Breast epithelium (tissue), 4 donors: ENCODE results near the gene KDSR. TPM values are rescaled to one million over a fixed set of nuclear protein-coding genes. Genes with fewer than 3 reads are reported as not detected.

Experiments
- DNase-seq, 2 donors: peaks; one replicate each; pipeline ENCODE4 v3.0.0-alpha.2; 2019; ENCODE audit warnings: low spot score in 2 of 2
- H3K27ac ChIP-seq, 2 donors: fragments of 200-600 bp; sonication (generic) in 1 of 2; one replicate each; pipeline ENCODE4 v1.5.1; 2016 to 2019; ENCODE audit warnings: mild to moderate bottlenecking in 1 of 2
- H3K27me3 ChIP-seq, 2 donors: fragments of 200-600 bp; sonication (generic) in 1 of 2; one replicate each; pipeline versions ENCODE4 v1.5.1 to v1.6.0; 2017 to 2019; ENCODE audit warnings: control low read depth in 1 of 2, mild to moderate bottlenecking in 1 of 2
- H3K36me3 ChIP-seq: fragments of 200-600 bp; one replicate; pipeline ENCODE4 v1.5.1; 2019
- H3K4me1 ChIP-seq, 2 donors: fragments of 200-600 bp; sonication (generic); one replicate each; pipeline ENCODE4 v1.5.1; 2016 to 2019; ENCODE audit warnings: control low read depth in 1 of 2
- H3K4me3 ChIP-seq, 3 donors: fragments of 200-600 bp; sonication (generic); 1 replicate in 2 of 3; 2 replicates in 1 of 3; pipeline ENCODE4 v1.5.1; 2016 to 2019; ENCODE audit warnings: mild to moderate bottlenecking in 3 of 3, moderate library complexity in 2 of 3
- H3K9me3 ChIP-seq, 2 donors: fragments of 200-600 bp; sonication (generic) in 1 of 2; one replicate each; pipeline ENCODE4 v1.5.1; 2016 to 2019; ENCODE audit warnings: control low read depth in 1 of 2
- CTCF ChIP-seq, 3 donors: fragments of 450-650 bp; IDR thresholded peaks; one replicate each; pipeline ENCODE4 v1.5.1; 2016 to 2017; ENCODE audit warnings: antibody characterized with exemption in 3 of 3, mild to moderate bottlenecking in 3 of 3, moderate library complexity in 3 of 3
- POLR2A ChIP-seq: fragments of 450-650 bp; IDR thresholded peaks from one replicate; pipeline ENCODE4 v1.6.1; 2016; ENCODE audit warnings: antibody characterized with exemption, mild to moderate bottlenecking, moderate library complexity
- POLR2AphosphoS5 ChIP-seq, 3 donors: sonication (generic); formaldehyde crosslinking; IDR thresholded peaks; one replicate each; pipeline ENCODE4 v1.6.1; 2017; ENCODE audit warnings: antibody characterized with exemption in 3 of 3
- intact Hi-C: fragments of 100-400 bp; cut with DNase I; formaldehyde crosslinking; loops from one replicate; pipeline ENCODE4 v1.15.1; 2023; ENCODE audit warnings: low total_unique reads
- total RNA-seq, 3 donors: library from RNA; depleted of rRNA; stranded (reverse); fragments of >200 nt; gene quantifications; one replicate each; pipeline ENCODE4 v1.1.0, GENCODE V29; 2016

Gene KDSR
- total RNA-seq, 3 donors from 2014 or later, result 41.6 to 53.0 (median 48.9) TPM

DNA sequence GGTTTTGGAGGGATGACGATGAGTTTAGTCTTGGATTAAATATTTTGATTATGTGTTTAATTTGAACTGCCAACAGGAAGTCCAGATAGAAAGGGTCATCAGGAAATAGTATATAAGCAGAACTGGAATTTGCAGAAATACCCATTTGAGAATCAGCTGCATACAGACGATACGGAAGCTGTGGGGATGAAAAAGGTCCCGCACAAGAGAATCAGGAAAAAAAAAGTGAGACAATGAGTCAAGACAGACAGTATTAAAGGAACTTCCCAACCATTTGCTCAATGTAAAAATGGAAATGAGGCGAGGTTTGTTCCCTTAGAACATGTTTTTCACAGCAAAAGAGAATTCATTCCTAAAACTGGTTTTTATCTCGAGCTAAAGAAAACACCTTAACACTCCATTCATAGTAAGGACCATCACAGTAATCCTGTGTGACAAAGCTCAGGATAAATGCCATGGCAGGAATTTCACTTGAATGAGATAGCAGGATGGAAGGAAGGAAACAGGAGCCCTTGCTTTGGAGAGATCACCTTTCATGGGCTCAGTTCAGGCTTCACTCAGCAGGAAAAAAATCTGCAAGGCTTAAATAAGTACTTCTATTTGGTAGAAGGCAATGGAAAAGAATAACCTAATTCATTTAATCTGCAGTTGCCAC lies 76.7 kb downstream of the KDSR start:
- Histone ChIP-seq H3K27ac (peak overlapping the region in 1 of 2 donors; percentile 55), H3K9me3 (no peaks in the 10 kb centered on the region), H3K4me3 (no peak overlapping the region), H3K36me3 (no peaks in the 10 kb centered on the region), H3K27me3 (no peaks in the 10 kb centered on the region), H3K4me1 (peaks cover 5 to 6% of the 10 kb centered on the region in 2 donors)
- intact Hi-C loops, result no loop called here
- no peak for DNase-seq
- TF ChIP-seq POLR2A (no peak), CTCF (IDR thresholded peaks at IDR 0.05) (no peak), POLR2AphosphoS5 (IDR thresholded peaks at IDR 0.05) (no peak)

DNA sequence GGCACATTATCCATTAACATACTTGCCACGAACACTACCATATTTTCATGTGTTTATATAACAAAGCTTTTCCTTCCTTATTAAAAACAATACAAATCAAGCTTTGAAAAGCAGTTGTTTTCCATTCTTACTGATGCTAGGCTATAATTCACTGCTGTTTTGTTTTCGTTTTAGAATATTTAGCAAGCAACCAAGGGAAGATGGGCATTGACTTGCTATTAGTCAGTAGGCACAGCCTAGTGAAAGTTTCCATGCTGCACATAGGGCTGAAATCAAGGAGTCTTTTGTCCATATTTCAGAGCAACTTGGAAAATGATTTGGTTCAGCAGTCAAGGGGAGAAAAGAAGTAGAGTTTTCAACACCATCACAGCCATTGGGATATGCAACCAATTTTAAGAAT lies 78.7 kb downstream of the KDSR start:
- TF ChIP-seq POLR2A, result no peak
- no peak for TF ChIP-seq CTCF (IDR thresholded peaks at IDR 0.05)
- TF ChIP-seq POLR2AphosphoS5 (IDR thresholded peaks at IDR 0.05), result no peak
- H3K27ac ChIP-seq, result no peak overlapping the region
- H3K27me3 ChIP-seq, result no peaks in the 10 kb centered on the region
- H3K9me3 ChIP-seq, result no peaks in the 10 kb centered on the region
- intact Hi-C loops, result no loop called here
- no peaks in the 10 kb centered on the region for H3K36me3 ChIP-seq
- DNase-seq, result no peak
- peaks cover 3 to 6% of the 10 kb centered on the region in 2 donors for H3K4me1 ChIP-seq
- H3K4me3 ChIP-seq, result no peak overlapping the region

DNA sequence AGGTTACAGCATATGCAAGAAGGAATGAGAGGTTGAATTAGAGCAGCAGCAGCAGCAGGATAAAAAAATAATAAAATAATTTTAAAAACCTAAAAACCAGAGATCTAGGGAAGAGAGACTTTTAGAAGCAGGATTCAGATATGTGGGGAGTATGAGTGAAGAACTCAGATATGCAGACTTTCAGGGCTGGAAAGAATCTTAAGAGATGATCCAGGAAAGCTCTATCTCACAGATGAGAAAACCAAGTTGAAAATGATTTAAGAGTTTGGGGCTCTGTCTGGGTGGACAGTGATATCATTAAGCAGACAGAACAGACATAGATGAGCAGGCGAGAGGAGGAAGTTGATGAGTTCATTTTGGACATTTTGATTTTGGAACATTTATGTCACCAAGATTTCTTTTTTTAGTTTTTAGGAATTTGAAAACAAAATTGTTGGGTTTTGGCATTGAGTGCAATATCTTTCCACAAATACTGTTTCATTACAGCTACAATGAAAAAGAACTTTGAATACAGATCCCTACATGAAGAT lies 79.2 kb downstream of the KDSR start:
- DNase-seq, result no peak
- Histone ChIP-seq H3K36me3 (no peaks in the 10 kb centered on the region), H3K9me3 (no peaks in the 10 kb centered on the region), H3K27ac (no peak overlapping the region), H3K4me3 (no peak overlapping the region), H3K27me3 (no peaks in the 10 kb centered on the region), H3K4me1 (peaks cover 0 to 2% of the 10 kb centered on the region in 2 donors)
- intact Hi-C loops, result no loop called here
- no peak for TF ChIP-seq POLR2A
- TF ChIP-seq POLR2AphosphoS5 (IDR thresholded peaks at IDR 0.05), result no peak
- TF ChIP-seq CTCF (IDR thresholded peaks at IDR 0.05), result no peak

- Histone ChIP-seq H3K4me3 (no peak overlapping the region), H3K36me3 (no peaks in the 10 kb centered on the region), H3K27ac (peak overlapping the region in 1 of 2 donors; percentile 63), H3K27me3 (no peaks in the 10 kb centered on the region), H3K9me3 (no peaks in the 10 kb centered on the region), H3K4me1 (no peaks in the 10 kb centered on the region)
- TF ChIP-seq CTCF (IDR thresholded peaks at IDR 0.05) (no peak), POLR2A (no peak), POLR2AphosphoS5 (IDR thresholded peaks at IDR 0.05) (no peak)
- DNase-seq, result no peak
- intact Hi-C loops, result no loop called here
These were observed 80.1 kb downstream of the KDSR start for GRCh38 chr18:63286926-63287325.

DNA sequence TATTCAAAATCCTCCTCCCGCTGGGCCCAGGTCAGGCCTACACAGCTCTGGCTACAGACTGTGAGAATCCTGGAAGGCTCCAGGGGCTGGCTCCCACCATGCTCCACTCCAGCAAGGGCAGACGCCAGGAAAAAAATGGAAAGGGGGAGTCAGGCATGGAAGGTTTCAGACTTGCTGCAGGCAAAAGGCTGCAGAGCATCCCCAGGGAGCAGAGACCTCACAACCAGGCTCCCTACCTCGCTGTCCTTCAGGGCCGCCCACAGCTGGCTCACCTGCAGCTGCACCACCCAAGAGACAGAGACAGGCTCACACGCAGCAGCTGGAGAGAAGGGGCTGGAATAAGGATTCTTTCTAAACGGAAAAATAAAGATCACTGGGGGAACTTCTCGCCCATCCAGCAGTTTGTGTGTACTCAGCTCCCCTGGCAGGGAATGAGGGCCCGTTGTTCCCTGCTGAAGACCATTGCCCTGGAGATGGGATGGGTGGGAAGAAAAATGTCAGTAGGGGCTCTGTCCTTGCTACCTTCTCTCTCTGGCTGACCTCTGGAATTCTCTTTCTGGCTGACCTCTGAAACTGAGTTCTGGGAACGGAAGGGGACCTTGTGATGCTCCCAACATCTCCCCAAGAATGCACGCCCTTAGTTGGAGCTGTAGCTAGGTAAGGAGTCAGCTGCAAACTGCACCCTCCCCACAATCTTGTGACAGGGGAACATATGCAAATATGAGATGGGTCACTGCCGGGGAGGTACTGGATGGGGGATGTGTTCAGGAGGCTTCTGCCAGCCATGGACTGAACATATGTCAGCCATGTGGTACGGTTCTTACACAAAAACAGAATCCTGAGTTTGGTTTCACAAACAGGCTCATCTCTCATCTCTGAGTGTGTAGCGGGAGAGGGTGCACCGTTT lies 81.9 kb downstream of the KDSR start:
- no peak for DNase-seq
- intact Hi-C loops, result no loop called here
- no peaks in the 10 kb centered on the region for H3K4me1 ChIP-seq
- no peaks in the 10 kb centered on the region for H3K27me3 ChIP-seq
- H3K27ac ChIP-seq, result no peak overlapping the region
- no peaks in the 10 kb centered on the region for H3K36me3 ChIP-seq
- no peak overlapping the region for H3K4me3 ChIP-seq
- no peaks in the 10 kb centered on the region for H3K9me3 ChIP-seq
- TF ChIP-seq POLR2AphosphoS5 (IDR thresholded peaks at IDR 0.05) (no peak), CTCF (IDR thresholded peaks at IDR 0.05) (no peak), POLR2A (no peak)
